SK-N-SH treated with all-trans-retinoic acid at 6 μM for 48 hours (cell line): ENCODE data around the gene TMEM119.
A peak's percentile ranks its signal among the peaks of the same experiment; 100 is the strongest.
"Not testable (repeated sequence)": the region's sequence is repeated elsewhere in the genome, so short reads cannot be mapped to it uniquely, and the experiment has no call there.

ENCODE experiments used
- ATAC-seq: fragments of 200-7000 bp; cut with Tn5 transposase; 3 replicates; pipeline ENCODE4 v1.9.1; 2020; ENCODE audit warnings: mild to moderate bottlenecking, moderate library complexity
- ARNTL ChIP-seq: fragments of 450-650 bp; formaldehyde crosslinking; IDR thresholded peaks from 2 replicates; pipeline ENCODE4 v1.5.0; 2020; ENCODE audit warnings: low read depth, mild to moderate bottlenecking, moderate library complexity, borderline replicate concordance
- BACH2 ChIP-seq: fragments of 250-450 bp; sonication (Bioruptor Pico); IDR thresholded peaks from 2 replicates; pipeline ENCODE4 v1.9.0; 2021; ENCODE audit warnings: mild to moderate bottlenecking, borderline replicate concordance
- CSDC2 ChIP-seq: fragments of 250-450 bp; sonication (Bioruptor Pico); IDR thresholded peaks from 2 replicates; pipeline ENCODE4 v1.5.0; 2020; ENCODE audit warnings: mild to moderate bottlenecking, moderate library complexity
- ESRRG ChIP-seq: fragments of 250-450 bp; sonication (Bioruptor Pico); IDR thresholded peaks from 2 replicates; pipeline ENCODE4 v1.6.1; 2021; ENCODE audit warnings: mild to moderate bottlenecking
- GLIS3 ChIP-seq: fragments of 250-450 bp; sonication (Bioruptor Pico); IDR thresholded peaks from 2 replicates; pipeline ENCODE4 v1.5.0; 2020; ENCODE audit warnings: mild to moderate bottlenecking, moderate library complexity
- ISL1 ChIP-seq: fragments of 250-450 bp; sonication (Bioruptor Pico); IDR thresholded peaks from 2 replicates; pipeline ENCODE4 v2.1.2; 2022; ENCODE audit warnings: mild to moderate bottlenecking, moderate library complexity
- PPARA ChIP-seq: fragments of 250-450 bp; sonication (Bioruptor Pico); IDR thresholded peaks from 2 replicates; pipeline ENCODE4 v1.5.0; 2020; ENCODE audit warnings: mild to moderate bottlenecking, borderline replicate concordance
- RARB ChIP-seq: fragments of 250-450 bp; sonication (Bioruptor Pico); IDR thresholded peaks from 2 replicates; pipeline ENCODE4 v1.8.0; 2021; ENCODE audit warnings: mild to moderate bottlenecking, moderate library complexity
- SNAI2 ChIP-seq: fragments of 250-450 bp; sonication (Bioruptor Pico); IDR thresholded peaks from 2 replicates; pipeline ENCODE4 v1.5.0; 2020; ENCODE audit warnings: mild to moderate bottlenecking, moderate library complexity
- TOX ChIP-seq: fragments of 250-450 bp; sonication (Bioruptor Pico); IDR thresholded peaks from 2 replicates; pipeline ENCODE4 v1.8.0; 2021; ENCODE audit warnings: mild to moderate bottlenecking, moderate library complexity, borderline replicate concordance
- ZC3H10 ChIP-seq: fragments of 250-450 bp; sonication (Bioruptor Pico); IDR thresholded peaks from 2 replicates; pipeline ENCODE4 v1.5.1; 2021; ENCODE audit warnings: mild to moderate bottlenecking, moderate library complexity
- ZFP3 ChIP-seq: fragments of 250-450 bp; sonication (Bioruptor Pico); IDR thresholded peaks from 2 replicates; pipeline ENCODE4 v1.5.0; 2020; ENCODE audit warnings: mild to moderate bottlenecking, moderate library complexity
- ZFP30 ChIP-seq: fragments of 450-650 bp; formaldehyde crosslinking; IDR thresholded peaks from 2 replicates; pipeline ENCODE4 v1.5.0; 2022; ENCODE audit warnings: mild to moderate bottlenecking, moderate library complexity
- ZNF565 ChIP-seq: fragments of 450-650 bp; formaldehyde crosslinking; conservative IDR thresholded peaks from 2 replicates; pipeline ENCODE4 v1.5.0; 2020; ENCODE audit warnings: low read depth, mild to moderate bottlenecking, moderate library complexity
- ZNF70 ChIP-seq: fragments of 450-650 bp; formaldehyde crosslinking; IDR thresholded peaks from 2 replicates; pipeline ENCODE4 v1.5.0; 2020; ENCODE audit warnings: mild to moderate bottlenecking, moderate library complexity
- TF ChIP-seq, protein P1 (sequence below): fragments of 250-450 bp; sonication (Bioruptor Pico); IDR thresholded peaks from 2 replicates; pipeline ENCODE4 v1.5.1; 2021; ENCODE audit warnings: mild to moderate bottlenecking, moderate library complexity
- TF ChIP-seq, protein P2 (sequence below): fragments of 250-450 bp; sonication (Bioruptor Pico); IDR thresholded peaks from 2 replicates; pipeline ENCODE4 v1.8.0; 2021; ENCODE audit warnings: low read depth, mild to moderate bottlenecking, moderate library complexity, borderline replicate concordance
- TF ChIP-seq, protein P3 (sequence below): fragments of 250-450 bp; sonication (Bioruptor Pico); IDR thresholded peaks from 2 replicates; pipeline ENCODE4 v1.8.0; 2020; ENCODE audit warnings: mild to moderate bottlenecking, moderate library complexity, borderline replicate concordance
- TF ChIP-seq, protein P4 (sequence below): fragments of 250-450 bp; sonication (Bioruptor Pico); IDR thresholded peaks from 2 replicates; pipeline ENCODE4 v1.5.0; 2020; ENCODE audit warnings: mild to moderate bottlenecking, moderate library complexity

The TMEM119 gene

DNA sequence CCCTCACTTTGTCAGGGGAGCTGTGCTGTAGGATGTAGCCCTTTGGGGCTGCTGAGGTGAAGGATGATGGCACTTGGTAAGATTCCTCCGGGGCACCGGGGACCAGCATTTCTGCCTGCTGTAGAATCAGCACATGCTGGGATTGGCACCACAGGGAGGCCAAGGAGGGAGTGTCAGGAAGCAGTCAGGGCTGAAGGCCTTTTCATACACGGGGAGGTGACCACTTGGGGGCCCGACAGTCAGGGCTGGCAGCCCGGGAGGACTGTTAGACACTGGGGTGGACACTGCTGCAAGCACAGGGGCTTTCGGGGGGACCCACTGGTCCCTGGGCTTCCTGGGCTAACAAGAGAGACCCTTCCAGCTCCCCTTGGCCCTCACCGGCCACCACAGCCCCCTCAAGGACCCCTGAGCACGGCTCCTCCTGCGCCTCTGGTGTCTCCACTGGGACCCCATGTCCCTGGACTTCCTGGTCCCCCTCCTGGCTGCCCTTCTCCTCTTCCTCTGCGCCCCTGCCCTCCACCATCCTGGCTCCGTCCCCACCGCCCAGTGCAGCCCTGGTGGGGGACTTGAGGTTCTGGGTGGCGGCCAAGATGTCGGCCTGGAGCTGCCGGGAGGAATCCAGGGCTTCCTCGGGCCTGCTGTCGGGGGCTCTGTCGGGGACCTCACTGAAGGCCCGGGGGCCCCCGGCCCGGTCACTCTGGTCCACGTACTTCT lies 6.5 kb downstream of the TMEM119 start:
- ATAC-seq, result no peak
- TF ChIP-seq, protein P1, sequence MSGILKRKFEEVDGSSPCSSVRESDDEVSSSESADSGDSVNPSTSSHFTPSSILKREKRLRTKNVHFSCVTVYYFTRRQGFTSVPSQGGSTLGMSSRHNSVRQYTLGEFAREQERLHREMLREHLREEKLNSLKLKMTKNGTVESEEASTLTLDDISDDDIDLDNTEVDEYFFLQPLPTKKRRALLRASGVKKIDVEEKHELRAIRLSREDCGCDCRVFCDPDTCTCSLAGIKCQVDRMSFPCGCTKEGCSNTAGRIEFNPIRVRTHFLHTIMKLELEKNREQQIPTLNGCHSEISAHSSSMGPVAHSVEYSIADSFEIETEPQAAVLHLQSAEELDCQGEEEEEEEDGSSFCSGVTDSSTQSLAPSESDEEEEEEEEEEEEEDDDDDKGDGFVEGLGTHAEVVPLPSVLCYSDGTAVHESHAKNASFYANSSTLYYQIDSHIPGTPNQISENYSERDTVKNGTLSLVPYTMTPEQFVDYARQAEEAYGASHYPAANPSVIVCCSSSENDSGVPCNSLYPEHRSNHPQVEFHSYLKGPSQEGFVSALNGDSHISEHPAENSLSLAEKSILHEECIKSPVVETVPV, result no peak
- no peak for TF ChIP-seq BACH2 (CRISPR knock-in tag)
- TF ChIP-seq CSDC2 (CRISPR knock-in tag), result no peak
- TF ChIP-seq, protein P2, sequence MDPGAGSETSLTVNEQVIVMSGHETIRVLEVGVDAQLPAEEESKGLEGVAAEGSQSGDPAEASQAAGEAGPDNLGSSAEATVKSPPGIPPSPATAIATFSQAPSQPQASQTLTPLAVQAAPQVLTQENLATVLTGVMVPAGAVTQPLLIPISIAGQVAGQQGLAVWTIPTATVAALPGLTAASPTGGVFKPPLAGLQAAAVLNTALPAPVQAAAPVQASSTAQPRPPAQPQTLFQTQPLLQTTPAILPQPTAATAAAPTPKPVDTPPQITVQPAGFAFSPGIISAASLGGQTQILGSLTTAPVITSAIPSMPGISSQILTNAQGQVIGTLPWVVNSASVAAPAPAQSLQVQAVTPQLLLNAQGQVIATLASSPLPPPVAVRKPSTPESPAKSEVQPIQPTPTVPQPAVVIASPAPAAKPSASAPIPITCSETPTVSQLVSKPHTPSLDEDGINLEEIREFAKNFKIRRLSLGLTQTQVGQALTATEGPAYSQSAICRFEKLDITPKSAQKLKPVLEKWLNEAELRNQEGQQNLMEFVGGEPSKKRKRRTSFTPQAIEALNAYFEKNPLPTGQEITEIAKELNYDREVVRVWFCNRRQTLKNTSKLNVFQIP (CRISPR knock-in tag), result no peak
- no peak for TF ChIP-seq ISL1
- TF ChIP-seq, protein P3, sequence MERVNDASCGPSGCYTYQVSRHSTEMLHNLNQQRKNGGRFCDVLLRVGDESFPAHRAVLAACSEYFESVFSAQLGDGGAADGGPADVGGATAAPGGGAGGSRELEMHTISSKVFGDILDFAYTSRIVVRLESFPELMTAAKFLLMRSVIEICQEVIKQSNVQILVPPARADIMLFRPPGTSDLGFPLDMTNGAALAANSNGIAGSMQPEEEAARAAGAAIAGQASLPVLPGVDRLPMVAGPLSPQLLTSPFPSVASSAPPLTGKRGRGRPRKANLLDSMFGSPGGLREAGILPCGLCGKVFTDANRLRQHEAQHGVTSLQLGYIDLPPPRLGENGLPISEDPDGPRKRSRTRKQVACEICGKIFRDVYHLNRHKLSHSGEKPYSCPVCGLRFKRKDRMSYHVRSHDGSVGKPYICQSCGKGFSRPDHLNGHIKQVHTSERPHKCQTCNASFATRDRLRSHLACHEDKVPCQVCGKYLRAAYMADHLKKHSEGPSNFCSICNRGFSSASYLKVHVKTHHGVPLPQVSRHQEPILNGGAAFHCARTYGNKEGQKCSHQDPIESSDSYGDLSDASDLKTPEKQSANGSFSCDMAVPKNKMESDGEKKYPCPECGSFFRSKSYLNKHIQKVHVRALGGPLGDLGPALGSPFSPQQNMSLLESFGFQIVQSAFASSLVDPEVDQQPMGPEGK (CRISPR knock-in tag), result no peak
- TF ChIP-seq ZC3H10 (CRISPR knock-in tag), result no peak
- TF ChIP-seq ESRRG, result no peak
- no peak for TF ChIP-seq GLIS3 (CRISPR knock-in tag)
- TF ChIP-seq TOX, result no peak
- TF ChIP-seq, protein P4, sequence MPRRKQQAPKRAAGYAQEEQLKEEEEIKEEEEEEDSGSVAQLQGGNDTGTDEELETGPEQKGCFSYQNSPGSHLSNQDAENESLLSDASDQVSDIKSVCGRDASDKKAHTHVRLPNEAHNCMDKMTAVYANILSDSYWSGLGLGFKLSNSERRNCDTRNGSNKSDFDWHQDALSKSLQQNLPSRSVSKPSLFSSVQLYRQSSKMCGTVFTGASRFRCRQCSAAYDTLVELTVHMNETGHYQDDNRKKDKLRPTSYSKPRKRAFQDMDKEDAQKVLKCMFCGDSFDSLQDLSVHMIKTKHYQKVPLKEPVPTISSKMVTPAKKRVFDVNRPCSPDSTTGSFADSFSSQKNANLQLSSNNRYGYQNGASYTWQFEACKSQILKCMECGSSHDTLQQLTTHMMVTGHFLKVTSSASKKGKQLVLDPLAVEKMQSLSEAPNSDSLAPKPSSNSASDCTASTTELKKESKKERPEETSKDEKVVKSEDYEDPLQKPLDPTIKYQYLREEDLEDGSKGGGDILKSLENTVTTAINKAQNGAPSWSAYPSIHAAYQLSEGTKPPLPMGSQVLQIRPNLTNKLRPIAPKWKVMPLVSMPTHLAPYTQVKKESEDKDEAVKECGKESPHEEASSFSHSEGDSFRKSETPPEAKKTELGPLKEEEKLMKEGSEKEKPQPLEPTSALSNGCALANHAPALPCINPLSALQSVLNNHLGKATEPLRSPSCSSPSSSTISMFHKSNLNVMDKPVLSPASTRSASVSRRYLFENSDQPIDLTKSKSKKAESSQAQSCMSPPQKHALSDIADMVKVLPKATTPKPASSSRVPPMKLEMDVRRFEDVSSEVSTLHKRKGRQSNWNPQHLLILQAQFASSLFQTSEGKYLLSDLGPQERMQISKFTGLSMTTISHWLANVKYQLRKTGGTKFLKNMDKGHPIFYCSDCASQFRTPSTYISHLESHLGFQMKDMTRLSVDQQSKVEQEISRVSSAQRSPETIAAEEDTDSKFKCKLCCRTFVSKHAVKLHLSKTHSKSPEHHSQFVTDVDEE (CRISPR knock-in tag), result no peak
- no peak for TF ChIP-seq RARB (CRISPR knock-in tag)
- TF ChIP-seq ZNF565 (CRISPR knock-in tag), result no peak
- TF ChIP-seq ZFP30 (CRISPR knock-in tag), result no peak
- no peak for TF ChIP-seq SNAI2
- no peak for TF ChIP-seq PPARA (CRISPR knock-in tag)
- no peak for TF ChIP-seq ARNTL

DNA sequence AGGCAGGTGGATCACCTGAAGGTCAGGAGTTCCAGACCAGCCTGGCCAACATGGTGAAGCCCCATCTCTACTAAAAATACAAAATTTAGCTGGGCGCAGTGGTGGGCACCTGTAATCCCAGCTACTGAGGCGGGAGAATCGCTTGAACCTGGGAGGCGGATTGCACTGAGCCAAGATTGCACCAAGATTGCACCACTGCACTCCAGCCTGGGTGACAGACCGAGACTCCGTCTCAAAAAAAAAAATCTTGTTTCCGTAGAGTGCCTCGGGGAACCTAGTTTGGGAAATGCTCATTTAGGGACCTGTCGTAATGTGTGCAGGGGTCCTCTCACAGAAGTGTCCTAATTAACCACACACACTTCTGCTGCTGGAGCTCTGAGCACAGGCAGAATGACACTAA lies 7.4 kb downstream of the TMEM119 start:
- ATAC-seq, result not testable (repeated sequence)

DNA sequence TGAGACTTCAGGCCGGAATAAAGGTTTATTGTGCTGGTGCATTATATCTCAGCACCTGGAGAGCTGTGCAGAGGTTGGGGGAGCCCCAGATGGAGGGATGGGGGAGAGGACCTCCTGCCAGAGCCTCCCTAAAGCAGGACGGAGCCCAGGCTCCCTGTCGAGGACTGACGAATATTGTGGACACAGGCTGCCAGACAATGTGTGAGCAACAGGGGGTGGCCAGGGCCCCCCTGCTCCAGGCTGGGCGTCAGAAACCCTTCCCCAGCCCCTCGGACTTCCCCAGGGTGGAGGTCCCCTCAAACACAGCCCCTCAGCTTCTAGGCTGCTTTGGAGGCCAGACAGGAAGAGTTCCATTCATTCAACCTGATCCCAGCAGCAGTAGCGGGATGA lies 8.0 kb downstream of the TMEM119 start:
- TF ChIP-seq, protein P1, result no peak
- no peak for TF ChIP-seq BACH2 (CRISPR knock-in tag)
- peak; percentile 15; the same call in 1 of the 3 replicates for ATAC-seq

DNA sequence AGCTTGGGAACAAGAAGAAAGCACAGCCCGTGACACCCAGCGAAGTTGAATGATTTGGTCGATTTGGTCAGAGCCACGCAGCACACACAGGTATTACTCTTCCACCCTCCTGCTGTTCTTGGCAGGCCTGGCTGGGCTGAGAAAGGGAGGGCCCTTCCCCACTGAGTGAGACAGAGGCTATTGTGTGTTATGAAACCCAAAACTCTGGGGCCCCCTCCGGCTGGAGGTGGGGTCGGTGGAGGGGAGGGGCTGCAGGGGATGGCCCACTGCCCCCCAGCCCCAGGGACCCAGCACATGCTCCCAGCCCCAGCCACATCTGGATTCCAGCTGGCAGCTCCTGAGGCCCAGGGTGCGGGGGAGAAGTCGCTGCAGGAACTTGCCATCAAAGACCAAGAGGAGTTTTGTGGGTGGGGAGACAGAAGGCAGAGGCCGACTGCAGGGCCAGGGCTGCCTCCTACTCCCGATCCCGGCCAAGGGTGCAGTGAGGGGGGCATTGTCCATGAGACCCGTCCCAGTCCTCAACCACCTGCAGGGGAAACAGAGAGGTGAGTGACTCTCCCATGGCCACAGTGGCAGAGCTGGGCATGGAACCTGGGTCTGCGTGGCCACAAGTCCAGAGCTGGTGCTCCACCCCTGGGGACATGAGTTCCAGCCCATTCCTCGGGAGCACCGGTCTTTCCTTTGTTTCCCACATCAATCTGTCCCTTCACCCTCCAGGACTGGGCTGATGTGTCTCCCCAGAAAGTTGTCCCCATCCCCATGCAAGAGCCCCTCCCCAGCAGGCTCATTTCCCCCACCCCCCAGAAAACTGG lies 8.7 kb downstream of the TMEM119 start:
- no peak for TF ChIP-seq PPARA (CRISPR knock-in tag)
- TF ChIP-seq ZNF70 (CRISPR knock-in tag), result no peak
- TF ChIP-seq ZFP3 (CRISPR knock-in tag), result no peak
- no peak for TF ChIP-seq GLIS3 (CRISPR knock-in tag)
- no peak for TF ChIP-seq SNAI2
- TF ChIP-seq CSDC2 (CRISPR knock-in tag), result no peak
- TF ChIP-seq ZNF565 (CRISPR knock-in tag), result no peak
- TF ChIP-seq, protein P2 (CRISPR knock-in tag), result no peak
- no peak for TF ChIP-seq ISL1
- TF ChIP-seq ESRRG, result no peak
- no peak for TF ChIP-seq TOX
- TF ChIP-seq, all 23 proteins: peak for 0
- ATAC-seq, result peak; percentile 72
